Measurements from ENCODE around the gene ZNF689. TPM values are rescaled to one million over a fixed set of nuclear protein-coding genes. Genes with fewer than 3 reads are reported as not detected.

ZNF689 gene
- polyA plus RNA-seq, 2 of the 4 experiments (the other 2 are of a cell fraction), result 6.8 to 7.4 TPM

- Histone ChIP-seq H3K9me3 (0 out of 3 replicates have a peak, but pooled peaks cover 7% of the 10 kb centered on the region), H3K4me2 (no peak overlapping the region), H3K4me1 (peaks cover 6% of the 10 kb centered on the region; the same call in 1 of the 3 replicates), H3K4me3 (no peak overlapping the region), H3K27ac (no peak overlapping the region)
- TF ChIP-seq FOSB (CRISPR knock-in tag; IDR thresholded peaks at IDR 0.05), result no peak
- TF ChIP-seq, protein P1, sequence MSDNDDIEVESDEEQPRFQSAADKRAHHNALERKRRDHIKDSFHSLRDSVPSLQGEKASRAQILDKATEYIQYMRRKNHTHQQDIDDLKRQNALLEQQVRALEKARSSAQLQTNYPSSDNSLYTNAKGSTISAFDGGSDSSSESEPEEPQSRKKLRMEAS (IDR thresholded peaks at IDR 0.05), result no peak
- FAIRE-seq, result no peak
- 91% methylated on average over 15 of the region's 15 CpGs for WGBS (ENCODE audit: missing lambda C conversion rate)
- ChIA-PET POLR2A (no interaction called here), CTCF (interaction anchor here (1.9 to 2.4 kb wide), 2 partner anchors 10 to 155 kb away, joined by 8 to 17 read pairs; no protein-coding TSS in a partner anchor)
- no peak for DNase-seq (ENCODE audit: low read depth in 1 of 2, low spot score in 1 of 2)
- ATAC-seq, result no peak
Measured at GRCh38 chr16:30605158-30605557, 5.0 kb downstream of the ZNF689 start.

DNA sequence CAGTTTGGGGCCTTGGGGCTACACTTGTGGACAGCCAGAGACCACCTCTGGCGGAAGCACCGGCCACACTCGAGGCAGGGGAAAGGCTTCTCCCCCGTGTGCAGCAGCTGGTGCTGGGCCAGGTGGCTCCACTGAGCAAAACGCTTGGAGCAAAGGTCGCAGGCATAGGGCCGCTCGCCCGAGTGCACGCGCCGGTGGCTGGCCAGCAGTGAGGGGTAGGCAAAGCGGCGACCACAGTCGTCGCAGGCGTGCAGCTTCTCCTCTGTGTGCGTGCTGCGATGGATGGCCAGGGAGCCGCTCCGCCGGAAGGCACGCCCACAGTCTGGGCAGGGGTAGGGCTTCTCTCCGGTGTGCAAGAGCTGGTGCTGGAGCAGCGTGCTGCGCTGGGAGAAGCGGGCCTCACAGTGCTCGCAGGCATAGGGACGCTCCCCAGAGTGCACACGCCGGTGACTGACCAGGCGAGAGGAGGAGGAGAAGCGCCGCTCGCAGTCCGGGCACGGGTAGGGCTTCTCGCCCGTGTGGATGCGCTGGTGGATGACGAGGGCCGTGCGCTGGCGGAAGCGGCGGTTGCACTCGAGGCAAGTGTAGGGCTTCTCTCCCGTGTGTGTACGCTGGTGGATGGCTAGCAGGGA, 5.8 kb downstream of the ZNF689 start:
- 94% methylated on average over 42 of the region's 49 CpGs for WGBS (ENCODE audit: missing lambda C conversion rate)
- H3K27ac ChIP-seq, result no peak overlapping the region
- ATAC-seq (no peak), DNase-seq (ENCODE audit: low read depth in 1 of 2, low spot score in 1 of 2) (no peak), FAIRE-seq (no peak)
- no peak overlapping the region for H3K4me2 ChIP-seq
- H3K4me1 ChIP-seq, result peaks cover 6% of the 10 kb centered on the region; the same call in 1 of the 3 replicates
- no peak for TF ChIP-seq POLR2A (IDR thresholded peaks at IDR 0.05; ENCODE audit: low read length)
- H3K9me3 ChIP-seq, result 0 out of 3 replicates have a peak, but pooled peaks cover 7% of the 10 kb centered on the region
- no peak overlapping the region for H3K4me3 ChIP-seq
- ChIA-PET POLR2A (no interaction called here), CTCF (interaction anchor here (1.2 to 4.6 kb wide), 6 partner anchors 7 to 175 kb away, joined by 3 to 25 read pairs (median 4); partner anchors contain the start of gene DCTPP1)

DNA sequence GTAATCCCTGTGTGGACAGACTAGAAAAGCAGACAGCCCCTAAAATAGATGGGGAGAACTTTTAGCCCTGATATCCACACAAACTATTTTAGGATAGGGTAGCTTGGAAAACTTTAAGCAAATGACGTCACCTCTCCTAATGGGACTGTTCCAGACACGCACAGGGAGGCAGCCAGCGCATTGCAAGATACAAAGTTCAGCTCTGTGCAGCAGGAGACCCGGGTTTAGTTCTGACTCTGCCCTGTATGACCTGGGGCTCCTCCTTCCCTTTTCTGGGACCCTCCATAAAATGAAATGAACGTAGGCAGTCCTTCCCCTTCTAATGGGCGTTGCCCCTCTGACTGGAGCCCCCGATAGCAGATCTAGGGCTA, 6.3 kb downstream of the ZNF689 start:
- H3K4me2 ChIP-seq, result no peak overlapping the region
- H3K4me1 ChIP-seq, result peaks cover 3% of the 10 kb centered on the region; the same call in 1 of the 3 replicates
- no peak for TF ChIP-seq NR3C1 (IDR thresholded peaks at IDR 0.05)
- TF ChIP-seq, protein P2, sequence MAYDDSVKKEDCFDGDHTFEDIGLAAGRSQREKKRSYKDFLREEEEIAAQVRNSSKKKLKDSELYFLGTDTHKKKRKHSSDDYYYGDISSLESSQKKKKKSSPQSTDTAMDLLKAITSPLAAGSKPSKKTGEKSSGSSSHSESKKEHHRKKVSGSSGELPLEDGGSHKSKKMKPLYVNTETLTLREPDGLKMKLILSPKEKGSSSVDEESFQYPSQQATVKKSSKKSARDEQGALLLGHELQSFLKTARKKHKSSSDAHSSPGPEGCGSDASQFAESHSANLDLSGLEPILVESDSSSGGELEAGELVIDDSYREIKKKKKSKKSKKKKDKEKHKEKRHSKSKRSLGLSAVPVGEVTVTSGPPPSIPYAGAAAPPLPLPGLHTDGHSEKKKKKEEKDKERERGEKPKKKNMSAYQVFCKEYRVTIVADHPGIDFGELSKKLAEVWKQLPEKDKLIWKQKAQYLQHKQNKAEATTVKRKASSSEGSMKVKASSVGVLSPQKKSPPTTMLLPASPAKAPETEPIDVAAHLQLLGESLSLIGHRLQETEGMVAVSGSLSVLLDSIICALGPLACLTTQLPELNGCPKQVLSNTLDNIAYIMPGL (CRISPR knock-in tag; IDR thresholded peaks at IDR 0.05; ENCODE audit: borderline replicate concordance), result no peak
- H3K9me3 ChIP-seq, result 0 out of 3 replicates have a peak, but pooled peaks cover 7% of the 10 kb centered on the region
- CTCF ChIA-PET, result interaction anchor here (1.2 to 4.6 kb wide), 6 partner anchors 8 to 174 kb away, joined by 3 to 25 read pairs (median 4); partner anchors contain the start of gene DCTPP1
- WGBS (ENCODE audit: missing lambda C conversion rate), result 79% methylated on average over 4 of the region's 7 CpGs
- no peak overlapping the region for H3K4me3 ChIP-seq
- FAIRE-seq (no peak), ATAC-seq (no peak), DNase-seq (ENCODE audit: low read depth in 1 of 2, low spot score in 1 of 2) (no peak)
- no peak overlapping the region for H3K27ac ChIP-seq
- POLR2A ChIA-PET, result no interaction called here

DNA sequence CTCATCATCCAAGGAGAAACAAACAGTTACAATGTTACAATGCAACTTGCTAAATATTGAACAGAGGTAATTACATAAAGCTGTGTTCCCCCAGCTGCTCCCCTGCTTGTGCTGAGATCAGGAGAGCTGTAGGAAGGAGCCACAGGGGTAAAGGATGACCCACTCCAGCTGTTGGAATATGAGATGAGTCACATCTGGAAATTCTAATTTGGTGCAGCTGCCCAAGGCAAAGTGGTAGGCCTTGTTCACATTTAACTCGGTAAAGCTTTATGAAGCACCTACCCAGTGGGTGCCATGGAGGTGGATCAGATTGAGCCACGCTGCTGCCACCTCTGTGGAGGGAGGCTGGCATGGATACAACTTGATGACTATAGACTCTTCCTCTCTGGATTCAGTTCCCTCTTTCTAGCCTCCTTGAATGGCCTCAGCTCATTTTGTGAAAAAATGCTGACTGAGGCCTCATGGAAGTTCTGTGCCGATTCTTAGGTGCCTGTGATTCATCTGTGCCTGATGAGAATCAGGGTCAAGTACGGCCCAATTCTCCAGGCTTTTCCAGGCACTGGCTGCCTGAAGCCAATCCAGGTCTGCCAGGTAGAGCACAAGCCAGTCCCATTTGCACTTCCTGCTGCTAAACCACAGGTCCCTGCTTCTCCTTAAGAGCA, 7.4 kb downstream of the ZNF689 start:
- no peaks in the 10 kb centered on the region for H3K4me1 ChIP-seq
- H3K27ac ChIP-seq, result no peak overlapping the region
- no peak; a peak in 1 of 6 replicates for ATAC-seq
- no peak overlapping the region for H3K4me2 ChIP-seq
- ChIA-PET CTCF (interaction anchor here (0.6 to 4.6 kb wide), 7 partner anchors 9 to 193 kb away, joined by 3 to 25 read pairs (median 4); partner anchors contain the start of gene DCTPP1), POLR2A (interaction anchor here (0.6 to 1.4 kb wide), 4 partner anchors 8 to 44 kb away, joined by 3 to 5 read pairs (median 4); partner anchors contain the start of genes ZNF689 and ZNF764)
- no peak for FAIRE-seq
- DNase-seq (ENCODE audit: low read depth in 1 of 2, low spot score in 1 of 2), result no peak
- 0 out of 3 replicates have a peak, but pooled peaks cover 7% of the 10 kb centered on the region for H3K9me3 ChIP-seq
- WGBS (ENCODE audit: missing lambda C conversion rate), result 69% methylated on average over 4 of the region's 4 CpGs
- TF ChIP-seq FOSB (CRISPR knock-in tag; IDR thresholded peaks at IDR 0.05) (no peak), MAFK (IDR thresholded peaks at IDR 0.05; ENCODE audit: partially characterized antibody) (peak; percentile 39), FOXS1 (CRISPR knock-in tag; IDR thresholded peaks at IDR 0.05) (no peak), BHLHE40 (IDR thresholded peaks at IDR 0.05; ENCODE audit: low read depth, low read length) (no peak)
- H3K4me3 ChIP-seq, result no peak overlapping the region

- ATAC-seq (no peak), FAIRE-seq (no peak), DNase-seq (ENCODE audit: low read depth in 1 of 2, low spot score in 1 of 2) (no peak)
- POLR2A ChIA-PET, result interaction anchor here (1.0 kb wide), 1 partner anchor 8 kb away, joined by 3 read pairs; the partner anchor contains the start of gene ZNF689
- CTCF ChIA-PET, result interaction anchor here (0.8 to 4.6 kb wide), 3 partner anchors 13 to 172 kb away, joined by 3 to 25 read pairs (median 3); partner anchors contain the start of gene DCTPP1
- Histone ChIP-seq H3K4me3 (no peak overlapping the region), H3K27ac (no peak overlapping the region), H3K4me1 (no peaks in the 10 kb centered on the region), H3K9me3 (0 out of 3 replicates have a peak, but pooled peaks cover 7% of the 10 kb centered on the region), H3K4me2 (no peak overlapping the region)
- 87% methylated on average over 4 of the region's 4 CpGs for WGBS (ENCODE audit: missing lambda C conversion rate)
- TF ChIP-seq MAFK (IDR thresholded peaks at IDR 0.05; ENCODE audit: partially characterized antibody) (no peak), FOSB (CRISPR knock-in tag; IDR thresholded peaks at IDR 0.05) (no peak), SREBF2 (IDR thresholded peaks at IDR 0.05) (no peak), RARB (CRISPR knock-in tag; IDR thresholded peaks at IDR 0.05) (no peak), E2F6 (IDR thresholded peaks at IDR 0.05; ENCODE audit: borderline replicate concordance, low read depth) (no peak), CEBPB (IDR thresholded peaks at IDR 0.05) (no peak), POLR2A (IDR thresholded peaks at IDR 0.05; ENCODE audit: low read length) (no peak), ZNF302 (CRISPR knock-in tag; IDR thresholded peaks at IDR 0.05) (no peak), KDM1A (IDR thresholded peaks at IDR 0.05; ENCODE audit: low read depth) (no peak)
- TF ChIP-seq, protein P3, sequence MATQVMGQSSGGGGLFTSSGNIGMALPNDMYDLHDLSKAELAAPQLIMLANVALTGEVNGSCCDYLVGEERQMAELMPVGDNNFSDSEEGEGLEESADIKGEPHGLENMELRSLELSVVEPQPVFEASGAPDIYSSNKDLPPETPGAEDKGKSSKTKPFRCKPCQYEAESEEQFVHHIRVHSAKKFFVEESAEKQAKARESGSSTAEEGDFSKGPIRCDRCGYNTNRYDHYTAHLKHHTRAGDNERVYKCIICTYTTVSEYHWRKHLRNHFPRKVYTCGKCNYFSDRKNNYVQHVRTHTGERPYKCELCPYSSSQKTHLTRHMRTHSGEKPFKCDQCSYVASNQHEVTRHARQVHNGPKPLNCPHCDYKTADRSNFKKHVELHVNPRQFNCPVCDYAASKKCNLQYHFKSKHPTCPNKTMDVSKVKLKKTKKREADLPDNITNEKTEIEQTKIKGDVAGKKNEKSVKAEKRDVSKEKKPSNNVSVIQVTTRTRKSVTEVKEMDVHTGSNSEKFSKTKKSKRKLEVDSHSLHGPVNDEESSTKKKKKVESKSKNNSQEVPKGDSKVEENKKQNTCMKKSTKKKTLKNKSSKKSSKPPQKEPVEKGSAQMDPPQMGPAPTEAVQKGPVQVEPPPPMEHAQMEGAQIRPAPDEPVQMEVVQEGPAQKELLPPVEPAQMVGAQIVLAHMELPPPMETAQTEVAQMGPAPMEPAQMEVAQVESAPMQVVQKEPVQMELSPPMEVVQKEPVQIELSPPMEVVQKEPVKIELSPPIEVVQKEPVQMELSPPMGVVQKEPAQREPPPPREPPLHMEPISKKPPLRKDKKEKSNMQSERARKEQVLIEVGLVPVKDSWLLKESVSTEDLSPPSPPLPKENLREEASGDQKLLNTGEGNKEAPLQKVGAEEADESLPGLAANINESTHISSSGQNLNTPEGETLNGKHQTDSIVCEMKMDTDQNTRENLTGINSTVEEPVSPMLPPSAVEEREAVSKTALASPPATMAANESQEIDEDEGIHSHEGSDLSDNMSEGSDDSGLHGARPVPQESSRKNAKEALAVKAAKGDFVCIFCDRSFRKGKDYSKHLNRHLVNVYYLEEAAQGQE (IDR thresholded peaks at IDR 0.05), result no peak
- TF ChIP-seq, protein P4, sequence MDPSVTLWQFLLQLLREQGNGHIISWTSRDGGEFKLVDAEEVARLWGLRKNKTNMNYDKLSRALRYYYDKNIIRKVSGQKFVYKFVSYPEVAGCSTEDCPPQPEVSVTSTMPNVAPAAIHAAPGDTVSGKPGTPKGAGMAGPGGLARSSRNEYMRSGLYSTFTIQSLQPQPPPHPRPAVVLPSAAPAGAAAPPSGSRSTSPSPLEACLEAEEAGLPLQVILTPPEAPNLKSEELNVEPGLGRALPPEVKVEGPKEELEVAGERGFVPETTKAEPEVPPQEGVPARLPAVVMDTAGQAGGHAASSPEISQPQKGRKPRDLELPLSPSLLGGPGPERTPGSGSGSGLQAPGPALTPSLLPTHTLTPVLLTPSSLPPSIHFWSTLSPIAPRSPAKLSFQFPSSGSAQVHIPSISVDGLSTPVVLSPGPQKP (IDR thresholded peaks at IDR 0.05; ENCODE audit: low read depth, low read length), result no peak
Measured at GRCh38 chr16:30601966-30602365, 8.2 kb downstream of the ZNF689 start.

Data from A549 (cell line).